Fibroblast of lung (primary cell): ENCODE data around the gene CAPN10. TPM values are rescaled to one million over a fixed set of nuclear protein-coding genes. Genes with fewer than 3 reads are reported as not detected.
"Not testable (repeated sequence)": the region's sequence is repeated elsewhere in the genome, so short reads cannot be mapped to it uniquely, and the experiment has no call there.

Source experiments
- DNase-seq, 2 donors: peaks; one replicate each; pipeline versions ENCODE4 v3.0.0 to v3.0.0-alpha.2; 2010; ENCODE audit warnings: low read depth in 2 of 2
- H2AFZ ChIP-seq: 2 replicates; pipeline ENCODE4 v1.5.1; 2012; ENCODE audit warnings: low read length, control low read depth, inconsistent platforms
- H3K27ac ChIP-seq: 2 replicates; pipeline ENCODE4 v1.5.1; 2011; ENCODE audit warnings: low read length, control low read depth; ENCODE audit not compliant: insufficient read depth
- H3K27me3 ChIP-seq: 2 replicates; pipeline ENCODE4 v1.5.1; 2011; ENCODE audit warnings: mild to moderate bottlenecking, low read length; ENCODE audit not compliant: control insufficient read depth, insufficient read depth
- H3K36me3 ChIP-seq: 2 replicates; pipeline ENCODE4 v1.5.1; 2011; ENCODE audit warnings: low read length; ENCODE audit not compliant: control insufficient read depth, insufficient read depth
- H3K4me1 ChIP-seq: 2 replicates; pipeline ENCODE4 v1.5.1; 2011; ENCODE audit warnings: low read length; ENCODE audit not compliant: control insufficient read depth, insufficient read depth; ENCODE audit errors: extremely low read depth
- H3K4me2 ChIP-seq: 2 replicates; pipeline ENCODE4 v1.5.1; 2011; ENCODE audit warnings: low read length, control low read depth; ENCODE audit not compliant: insufficient read depth; ENCODE audit errors: extremely low read depth
- H3K4me3 ChIP-seq, 4 experiments: fragments of 200-600 bp in 1 of 4; sonication (generic) in 1 of 4; replicated peaks in 1 of 4; 2 replicates each; pipeline ENCODE4 v1.5.1; 2011 to 2016; ENCODE audit warnings: low read length in 4 of 4, low read depth in 3 of 4, mild to moderate bottlenecking in 3 of 4, control low read depth in 2 of 4, inconsistent platforms in 1 of 4, mixed read lengths in 1 of 4; ENCODE audit not compliant: insufficient read depth in 1 of 4; ENCODE audit errors: control extremely low read depth in 1 of 4
- H3K79me2 ChIP-seq: 2 replicates; pipeline ENCODE4 v1.5.1; 2012; ENCODE audit warnings: mild to moderate bottlenecking, low read length, inconsistent platforms; ENCODE audit not compliant: control insufficient read depth, insufficient read depth
- H3K9ac ChIP-seq: 2 replicates; pipeline ENCODE4 v1.5.1; 2011; ENCODE audit warnings: mild to moderate bottlenecking, low read length, control low read depth; ENCODE audit not compliant: insufficient read depth
- H3K9me3 ChIP-seq: 2 replicates; pipeline ENCODE4 v1.5.1; 2012; ENCODE audit warnings: low read depth, low read length; ENCODE audit not compliant: control insufficient read depth, insufficient read depth
- H4K20me1 ChIP-seq: 2 replicates; pipeline ENCODE4 v1.5.1; 2011; ENCODE audit warnings: low read length; ENCODE audit not compliant: control insufficient read depth, insufficient read depth; ENCODE audit errors: extremely low read depth
- EZH2 ChIP-seq: IDR thresholded peaks from 2 replicates; pipeline ENCODE4 v1.5.1; 2012; ENCODE audit warnings: low read length, control low read depth, mild to moderate bottlenecking; ENCODE audit errors: missing control alignments
- polyA plus RNA-seq, 2 donors: library from polyadenylated mRNA; depleted of rRNA in 1 of 2; stranded (reverse) in 1 of 2; unstranded in 1 of 2; fragments of >200 nt; gene quantifications; 2 replicates each; pipeline ENCODE4 v1.2.1, GENCODE V29; 2011 to 2012; ENCODE audit warnings: missing spikeins in 1 of 2
- total RNA-seq: library from RNA; depleted of rRNA; stranded (reverse); fragments of >200 nt; gene quantifications from 2 replicates; pipeline ENCODE4 v1.2.1, GENCODE V29; 2014
- TF ChIP-seq, protein P1 (sequence below), 2 donors: IDR thresholded peaks in 1 of 2; conservative IDR thresholded peaks in 1 of 2; 1 replicate in 1 of 2; 2 replicates in 1 of 2; pipeline ENCODE4 v1.5.1; 2011 to 2012; ENCODE audit warnings: low read length in 2 of 2, control low read depth in 1 of 2, inconsistent platforms in 1 of 2, low read depth in 1 of 2, mild to moderate bottlenecking in 1 of 2

CAPN10 gene
- total and polyA plus RNA-seq, 2 donors (not counting 1 experiment from before 2014, with no cell fraction given) = 3.6 to 23.0 TPM

DNA sequence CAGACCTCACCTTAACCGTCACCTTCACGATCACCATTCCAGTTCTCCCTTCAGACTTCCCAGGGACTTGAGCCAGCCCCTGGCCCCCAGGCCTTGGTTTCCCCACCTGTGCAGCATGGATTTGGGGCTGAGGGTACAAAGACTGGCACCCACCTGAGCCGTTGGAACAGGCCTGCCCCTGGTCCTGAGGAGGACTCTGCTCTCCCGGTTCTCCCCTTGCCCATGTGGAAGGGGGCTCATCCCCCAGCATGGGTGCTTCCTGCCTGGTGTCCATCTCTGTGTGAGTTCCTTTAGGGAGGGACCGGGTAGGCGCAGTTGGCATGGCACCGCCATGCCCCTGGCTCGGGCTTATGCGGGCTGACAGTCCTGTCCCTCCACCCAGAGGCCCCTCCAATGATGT lies 27.9 kb downstream of the CAPN10 start:
- no peak for DNase-seq
- Histone ChIP-seq H3K9me3 (no peaks in the 10 kb centered on the region), H3K9ac (no peak overlapping the region), H3K27me3 (no peaks in the 10 kb centered on the region), H3K27ac (no peak overlapping the region), H3K79me2 (no peaks in the 10 kb centered on the region), H3K4me1 (no peaks in the 10 kb centered on the region), H4K20me1 (no peaks in the 10 kb centered on the region), H2AFZ (no peak overlapping the region), H3K4me2 (no peak overlapping the region), H3K36me3 (no peaks in the 10 kb centered on the region), H3K4me3 (no peak overlapping the region)
- TF ChIP-seq EZH2 = no peak
- TF ChIP-seq, protein P1, sequence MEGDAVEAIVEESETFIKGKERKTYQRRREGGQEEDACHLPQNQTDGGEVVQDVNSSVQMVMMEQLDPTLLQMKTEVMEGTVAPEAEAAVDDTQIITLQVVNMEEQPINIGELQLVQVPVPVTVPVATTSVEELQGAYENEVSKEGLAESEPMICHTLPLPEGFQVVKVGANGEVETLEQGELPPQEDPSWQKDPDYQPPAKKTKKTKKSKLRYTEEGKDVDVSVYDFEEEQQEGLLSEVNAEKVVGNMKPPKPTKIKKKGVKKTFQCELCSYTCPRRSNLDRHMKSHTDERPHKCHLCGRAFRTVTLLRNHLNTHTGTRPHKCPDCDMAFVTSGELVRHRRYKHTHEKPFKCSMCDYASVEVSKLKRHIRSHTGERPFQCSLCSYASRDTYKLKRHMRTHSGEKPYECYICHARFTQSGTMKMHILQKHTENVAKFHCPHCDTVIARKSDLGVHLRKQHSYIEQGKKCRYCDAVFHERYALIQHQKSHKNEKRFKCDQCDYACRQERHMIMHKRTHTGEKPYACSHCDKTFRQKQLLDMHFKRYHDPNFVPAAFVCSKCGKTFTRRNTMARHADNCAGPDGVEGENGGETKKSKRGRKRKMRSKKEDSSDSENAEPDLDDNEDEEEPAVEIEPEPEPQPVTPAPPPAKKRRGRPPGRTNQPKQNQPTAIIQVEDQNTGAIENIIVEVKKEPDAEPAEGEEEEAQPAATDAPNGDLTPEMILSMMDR (conservative IDR thresholded peaks at IDR 0.05 in 1 of 2, IDR thresholded peaks at IDR 0.05 in 1 of 2; ENCODE audit: low read depth in 1 of 2, low read length in 2 of 2) = no peak

DNA sequence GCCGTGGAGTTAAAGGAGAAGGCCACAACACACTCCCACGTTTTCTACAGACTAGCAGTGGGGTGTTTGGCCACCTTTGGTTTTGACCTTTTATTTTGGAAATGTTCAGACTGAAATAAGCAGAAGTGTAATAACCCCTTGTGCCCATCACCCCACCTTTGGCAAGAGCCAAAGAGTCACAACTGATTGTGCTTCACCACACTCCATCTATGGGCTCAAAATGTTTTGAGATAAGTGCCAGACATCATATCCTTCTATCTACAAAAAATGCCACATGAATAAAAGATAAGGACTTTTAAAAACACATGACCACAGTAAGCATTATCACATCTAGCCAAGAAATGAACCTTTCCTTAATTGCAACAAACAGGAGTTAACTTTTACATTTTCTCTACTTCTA lies 28.9 kb downstream of the CAPN10 start:
- Histone ChIP-seq H3K4me1 (no peaks in the 10 kb centered on the region), H3K4me2 (no peak overlapping the region), H2AFZ (no peak overlapping the region), H4K20me1 (no peaks in the 10 kb centered on the region), H3K27ac (no peak overlapping the region), H3K9me3 (no peaks in the 10 kb centered on the region), H3K9ac (no peak overlapping the region), H3K36me3 (no peaks in the 10 kb centered on the region), H3K27me3 (no peaks in the 10 kb centered on the region), H3K79me2 (no peaks in the 10 kb centered on the region), H3K4me3 (no peak overlapping the region)
- no peak for TF ChIP-seq EZH2
- TF ChIP-seq, protein P1 (conservative IDR thresholded peaks at IDR 0.05 in 1 of 2, IDR thresholded peaks at IDR 0.05 in 1 of 2; ENCODE audit: low read depth in 1 of 2, low read length in 2 of 2) = no peak
- DNase-seq = peak in 1 of 2 donors; percentile 3

DNA sequence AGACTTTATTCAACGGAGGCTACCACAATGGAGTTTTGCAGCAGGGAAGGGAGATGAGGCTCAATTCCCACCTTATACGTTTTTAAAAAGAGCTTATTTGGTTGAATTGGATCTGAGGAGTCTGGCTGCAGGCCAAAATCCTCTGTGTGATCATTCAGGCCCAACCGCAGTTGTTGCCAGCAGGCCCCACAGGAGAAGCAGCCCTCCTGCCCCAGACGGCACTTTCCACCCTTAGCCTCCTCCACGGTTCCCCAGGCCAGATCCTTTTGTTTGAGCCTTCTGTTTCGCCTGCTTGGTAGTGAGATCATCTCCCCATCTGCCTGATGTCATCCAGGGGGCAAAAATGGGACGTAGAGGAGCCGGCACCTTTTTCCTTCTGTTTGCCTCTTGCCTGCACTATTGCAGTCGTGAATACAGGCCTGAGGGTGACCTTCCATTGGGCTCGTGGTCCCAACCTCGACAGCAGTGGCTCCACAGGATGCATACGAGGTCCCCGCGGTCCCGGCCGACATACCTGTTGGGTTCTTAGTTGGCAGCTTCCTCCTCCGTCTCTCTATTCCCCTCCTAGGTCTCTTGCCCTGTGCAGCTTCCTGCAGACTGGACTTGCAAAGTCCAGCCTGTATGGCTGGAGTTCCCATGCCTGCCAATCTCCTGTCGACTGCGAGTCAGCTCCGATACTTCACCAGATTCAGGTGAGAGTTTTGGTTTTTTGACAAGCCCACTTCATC lies 29.4 kb downstream of the CAPN10 start:
- Histone ChIP-seq H3K79me2 (no peaks in the 10 kb centered on the region), H3K4me1 (no peaks in the 10 kb centered on the region), H3K27ac (no peak overlapping the region), H3K4me3 (no peak overlapping the region), H3K27me3 (no peaks in the 10 kb centered on the region), H2AFZ (no peak overlapping the region), H4K20me1 (no peaks in the 10 kb centered on the region), H3K9me3 (no peaks in the 10 kb centered on the region), H3K36me3 (no peaks in the 10 kb centered on the region), H3K4me2 (no peak overlapping the region), H3K9ac (no peak overlapping the region)
- TF ChIP-seq EZH2 = no peak
- TF ChIP-seq, protein P1 (conservative IDR thresholded peaks at IDR 0.05 in 1 of 2, IDR thresholded peaks at IDR 0.05 in 1 of 2; ENCODE audit: low read depth in 1 of 2, low read length in 2 of 2) = no peak
- DNase-seq = peak in 1 of 2 donors; percentile 21

DNA sequence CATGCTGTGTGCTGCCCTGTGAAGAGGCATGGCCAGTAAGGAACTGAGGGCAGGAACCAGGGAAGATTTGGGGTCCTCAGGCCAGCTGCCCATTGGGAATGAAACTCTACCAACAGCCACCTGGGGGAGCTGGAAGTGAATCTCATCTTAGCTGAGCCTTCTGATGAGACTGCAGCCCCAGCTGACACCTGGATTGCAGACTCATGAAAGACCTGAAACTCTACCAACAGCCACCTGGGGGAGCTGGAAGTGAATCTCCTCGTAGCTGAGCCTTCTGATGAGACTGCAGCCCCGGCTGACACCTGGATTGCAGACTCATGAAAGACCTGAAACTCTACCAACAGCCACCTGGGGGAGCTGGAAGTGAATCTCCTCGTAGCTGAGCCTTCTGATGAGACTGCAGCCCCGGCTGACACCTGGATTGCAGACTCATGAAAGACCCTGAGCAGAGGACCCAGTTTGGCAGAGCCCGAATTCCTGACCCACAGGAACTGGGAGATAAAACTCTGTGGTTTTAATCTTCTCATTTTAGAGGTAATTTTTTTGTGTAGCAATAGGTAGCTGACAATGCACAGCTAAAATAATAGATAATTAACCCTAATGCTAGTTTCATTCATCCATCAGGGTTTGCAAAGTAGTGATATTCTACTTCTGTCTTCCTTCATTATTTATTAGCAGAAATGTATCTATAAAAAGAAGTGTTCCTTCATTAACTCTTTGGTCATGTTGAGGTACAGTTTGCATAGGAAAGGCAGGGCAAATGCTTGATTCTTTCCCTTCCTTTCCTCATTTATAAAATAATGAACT lies 30.5 kb downstream of the CAPN10 start:
- not testable (repeated sequence) for H3K4me3 ChIP-seq, H2AFZ ChIP-seq, H3K9ac ChIP-seq, DNase-seq, H3K27ac ChIP-seq, H3K36me3 ChIP-seq, H3K9me3 ChIP-seq, H3K27me3 ChIP-seq, H4K20me1 ChIP-seq, H3K4me1 ChIP-seq, H3K79me2 ChIP-seq, H3K4me2 ChIP-seq
